Measurements from ENCODE around the gene PITHD1. TPM values are rescaled to one million over a fixed set of nuclear protein-coding genes. Genes with fewer than 3 reads are reported as not detected.
A peak's percentile ranks its signal among the peaks of the same experiment; 100 is the strongest.
"Not testable (repeated sequence)": the region's sequence is repeated elsewhere in the genome, so short reads cannot be mapped to it uniquely, and the experiment has no call there.

Gene PITHD1
- total RNA-seq, 1 donor from 2014 or later, result 72.5 TPM

DNA sequence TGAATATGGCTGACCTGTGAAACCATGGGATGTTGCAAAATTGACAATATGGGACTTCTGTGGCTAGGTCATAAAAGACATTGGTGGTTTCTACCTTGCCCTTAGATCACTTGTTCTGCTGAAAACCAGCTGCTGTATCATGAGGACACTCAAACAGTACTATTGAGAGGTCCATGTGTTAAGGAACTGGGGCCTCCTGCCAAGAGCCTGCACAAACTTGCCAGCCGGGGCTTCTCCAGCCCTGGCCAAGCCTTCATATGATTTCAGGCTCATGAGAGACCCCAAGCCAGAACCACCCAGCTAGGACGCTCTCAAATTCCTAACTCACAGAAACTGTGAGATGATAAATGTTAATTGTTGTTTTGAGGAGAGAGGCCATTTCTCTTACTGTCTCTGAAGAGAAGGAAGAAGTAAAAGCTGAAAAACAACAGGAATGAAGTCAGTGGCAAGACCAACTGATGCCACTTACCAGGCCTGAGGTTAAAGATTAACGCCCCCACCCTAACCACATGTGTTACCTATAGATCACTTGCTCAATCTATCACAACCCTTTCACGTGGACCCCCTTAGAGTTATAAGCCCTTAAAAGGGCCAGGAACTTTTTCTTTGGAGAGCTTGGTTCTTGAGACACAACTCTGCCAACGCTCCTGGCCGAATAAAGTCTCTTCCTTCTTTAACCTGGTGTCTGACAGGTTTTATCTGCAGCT, 3.9 kb upstream of the PITHD1 start:
- Histone ChIP-seq H4K20me1 (ENCODE audit: low read depth) (peaks cover 8% of the 10 kb centered on the region), H3K36me3 (no peaks in the 10 kb centered on the region), H3K4me1 (peaks cover 12% of the 10 kb centered on the region), H3F3A (ENCODE audit: low read depth) (peaks cover 16% of the 10 kb centered on the region), H2AFZ (replicated peaks) (no peak overlapping the region), H3K27me3 (no peaks in the 10 kb centered on the region), H3K9me3 (ENCODE audit: low read depth) (no peaks in the 10 kb centered on the region), H3K27ac (no peak overlapping the region), H3K4me3 (no peak overlapping the region), H3K79me2 (ENCODE audit: low read depth) (peaks cover 30% of the 10 kb centered on the region), H3K9ac (peak overlapping the region; percentile 29), H3K4me2 (no peak overlapping the region)
- Mint-ChIP-seq H3K27me3 (ENCODE audit: insufficient read depth, low read depth) (no peaks in the 10 kb centered on the region), H3K4me3 (no peak overlapping the region), H3K9me3 (no peaks in the 10 kb centered on the region), H3K27ac (no peak overlapping the region), H3K36me3 (no peaks in the 10 kb centered on the region), H3K4me1 (peaks cover 14% of the 10 kb centered on the region)
- TF ChIP-seq EZH2 (IDR thresholded peaks at IDR 0.05) (no peak), EZH2phosphoT487 (IDR thresholded peaks at IDR 0.05) (no peak)
- TF ChIP-seq, protein P1, sequence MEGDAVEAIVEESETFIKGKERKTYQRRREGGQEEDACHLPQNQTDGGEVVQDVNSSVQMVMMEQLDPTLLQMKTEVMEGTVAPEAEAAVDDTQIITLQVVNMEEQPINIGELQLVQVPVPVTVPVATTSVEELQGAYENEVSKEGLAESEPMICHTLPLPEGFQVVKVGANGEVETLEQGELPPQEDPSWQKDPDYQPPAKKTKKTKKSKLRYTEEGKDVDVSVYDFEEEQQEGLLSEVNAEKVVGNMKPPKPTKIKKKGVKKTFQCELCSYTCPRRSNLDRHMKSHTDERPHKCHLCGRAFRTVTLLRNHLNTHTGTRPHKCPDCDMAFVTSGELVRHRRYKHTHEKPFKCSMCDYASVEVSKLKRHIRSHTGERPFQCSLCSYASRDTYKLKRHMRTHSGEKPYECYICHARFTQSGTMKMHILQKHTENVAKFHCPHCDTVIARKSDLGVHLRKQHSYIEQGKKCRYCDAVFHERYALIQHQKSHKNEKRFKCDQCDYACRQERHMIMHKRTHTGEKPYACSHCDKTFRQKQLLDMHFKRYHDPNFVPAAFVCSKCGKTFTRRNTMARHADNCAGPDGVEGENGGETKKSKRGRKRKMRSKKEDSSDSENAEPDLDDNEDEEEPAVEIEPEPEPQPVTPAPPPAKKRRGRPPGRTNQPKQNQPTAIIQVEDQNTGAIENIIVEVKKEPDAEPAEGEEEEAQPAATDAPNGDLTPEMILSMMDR (IDR thresholded peaks at IDR 0.05), result no peak
- no peak for DNase-seq (ENCODE audit: low spot score)

DNA sequence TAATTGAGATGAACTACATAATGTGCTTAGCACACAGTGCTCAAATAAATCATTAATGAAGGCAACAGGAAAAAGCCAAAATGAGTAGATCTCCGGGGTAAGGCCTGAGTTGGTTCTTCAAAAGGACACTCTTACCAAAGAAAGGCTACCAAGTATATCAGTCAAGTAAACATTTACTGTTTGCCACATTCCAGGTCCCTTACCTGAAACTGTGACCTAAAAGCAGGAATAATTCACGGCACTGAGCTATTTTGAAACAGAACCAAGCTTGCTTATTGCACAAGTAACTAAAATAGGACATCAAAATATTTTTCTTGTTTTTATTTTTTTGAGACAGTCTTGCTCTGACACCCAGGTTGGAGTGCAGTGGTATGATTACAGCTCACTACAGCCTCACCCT, 2.0 kb upstream of the PITHD1 start:
- Histone ChIP-seq H3K4me3 (no peak overlapping the region), H3K9me3 (ENCODE audit: low read depth) (no peaks in the 10 kb centered on the region), H3K27ac (no peak overlapping the region), H2AFZ (replicated peaks) (no peak overlapping the region), H3F3A (ENCODE audit: low read depth) (peaks cover 16% of the 10 kb centered on the region), H3K9ac (no peak overlapping the region), H4K20me1 (ENCODE audit: low read depth) (peaks cover 13% of the 10 kb centered on the region), H3K36me3 (no peaks in the 10 kb centered on the region), H3K27me3 (no peaks in the 10 kb centered on the region), H3K4me2 (no peak overlapping the region), H3K4me1 (peaks cover 13% of the 10 kb centered on the region), H3K79me2 (ENCODE audit: low read depth) (peaks cover 41% of the 10 kb centered on the region)
- no peak for DNase-seq (ENCODE audit: low spot score)
- Mint-ChIP-seq H3K27me3 (ENCODE audit: insufficient read depth, low read depth) (no peaks in the 10 kb centered on the region), H3K27ac (no peak overlapping the region), H3K4me1 (peaks cover 24% of the 10 kb centered on the region), H3K9me3 (no peaks in the 10 kb centered on the region), H3K36me3 (no peaks in the 10 kb centered on the region), H3K4me3 (peak overlapping the region; percentile 98)
- TF ChIP-seq, protein P1 (IDR thresholded peaks at IDR 0.05), result no peak
- no peak for TF ChIP-seq EZH2 (IDR thresholded peaks at IDR 0.05)

DNA sequence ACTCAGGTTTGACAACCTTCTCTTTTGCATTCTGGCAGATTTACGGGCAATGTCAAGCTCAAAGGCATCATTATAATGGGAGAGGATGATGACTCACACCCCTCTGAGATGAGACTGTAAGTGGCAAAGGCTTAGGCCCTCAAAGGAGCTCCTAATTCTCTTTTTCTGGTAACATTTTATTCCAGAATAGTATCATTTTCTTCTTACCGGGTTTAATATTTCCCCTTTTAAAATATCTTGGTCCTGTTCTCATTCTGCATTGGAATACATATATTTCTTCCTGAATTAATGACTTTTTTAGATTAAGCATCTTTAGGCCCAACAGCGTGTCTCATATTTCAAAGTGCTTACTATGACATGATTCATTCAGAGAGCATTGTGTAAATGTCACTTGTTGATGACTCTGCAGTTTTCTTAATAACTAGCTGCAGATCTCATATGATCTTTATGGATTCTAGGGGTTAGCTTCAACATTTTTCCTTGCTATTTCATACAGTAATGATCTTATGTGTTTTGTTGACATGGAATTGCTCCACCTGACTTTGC, 1.7 kb downstream of the PITHD1 start:
- peaks cover 4% of the 10 kb centered on the region for H3K36me3 ChIP-seq
- peak overlapping the region; percentile 96 for H3K4me2 ChIP-seq
- Mint-ChIP-seq H3K9me3 (no peaks in the 10 kb centered on the region), H3K4me3 (peak overlapping the region; percentile 94), H3K36me3 (peaks cover 3% of the 10 kb centered on the region), H3K27me3 (ENCODE audit: insufficient read depth, low read depth) (no peaks in the 10 kb centered on the region), H3K4me1 (peaks cover 24% of the 10 kb centered on the region), H3K27ac (no peak overlapping the region)
- H3K4me1 ChIP-seq, result peaks cover 13% of the 10 kb centered on the region
- H3K27me3 ChIP-seq, result no peaks in the 10 kb centered on the region
- H4K20me1 ChIP-seq (ENCODE audit: low read depth), result peaks cover 17% of the 10 kb centered on the region
- no peaks in the 10 kb centered on the region for H3K9me3 ChIP-seq (ENCODE audit: low read depth)
- no peak for DNase-seq (ENCODE audit: low spot score)
- TF ChIP-seq EZH2phosphoT487 (IDR thresholded peaks at IDR 0.05) (no peak), EZH2 (IDR thresholded peaks at IDR 0.05) (no peak)
- TF ChIP-seq, protein P1 (IDR thresholded peaks at IDR 0.05), result no peak
- no peak overlapping the region for H3K4me3 ChIP-seq
- no peak overlapping the region for H2AFZ ChIP-seq (replicated peaks)
- no peak overlapping the region for H3K27ac ChIP-seq
- H3K9ac ChIP-seq, result no peak overlapping the region
- H3F3A ChIP-seq (ENCODE audit: low read depth), result peaks cover 16% of the 10 kb centered on the region
- peaks cover 68% of the 10 kb centered on the region for H3K79me2 ChIP-seq (ENCODE audit: low read depth)

DNA sequence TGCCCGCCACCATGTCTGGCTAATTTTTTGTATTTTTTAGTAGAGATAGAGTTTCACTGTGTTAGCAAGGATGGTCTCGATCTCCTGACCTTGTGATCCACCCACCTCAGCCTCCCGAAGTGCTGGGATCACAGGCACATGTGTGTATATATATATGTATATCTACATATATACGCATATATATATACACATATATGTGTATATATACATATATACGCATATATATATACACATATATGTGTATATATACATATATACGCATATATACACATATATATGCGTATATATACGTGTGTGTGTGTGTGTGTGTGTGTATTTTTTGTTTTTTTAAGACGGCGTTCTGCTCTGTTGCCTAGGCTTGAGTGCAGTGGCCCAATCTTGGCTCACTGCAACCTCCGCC, 4.9 kb downstream of the PITHD1 start:
- Mint-ChIP-seq H3K4me1 (peaks cover 13% of the 10 kb centered on the region), H3K36me3 (peaks cover 23% of the 10 kb centered on the region)
- not testable (repeated sequence) for H3K4me3 Mint-ChIP-seq; H3K4me1 ChIP-seq; H3K27ac Mint-ChIP-seq; H3K27ac ChIP-seq; DNase-seq (ENCODE audit: low spot score); H3K27me3 ChIP-seq; H3K36me3 ChIP-seq; H3K27me3 Mint-ChIP-seq (ENCODE audit: insufficient read depth, low read depth); H3K9ac ChIP-seq; H3K4me2 ChIP-seq; H3K9me3 ChIP-seq (ENCODE audit: low read depth); H2AFZ ChIP-seq (replicated peaks); H3K4me3 ChIP-seq; H3K9me3 Mint-ChIP-seq
- Histone ChIP-seq H4K20me1 (ENCODE audit: low read depth) (peaks cover 19% of the 10 kb centered on the region), H3F3A (ENCODE audit: low read depth) (peaks cover 11% of the 10 kb centered on the region), H3K79me2 (ENCODE audit: low read depth) (peaks cover 49% of the 10 kb centered on the region)

Measured in neural progenitor cell (in vitro differentiated cells).